HG03565 (cell line): Measurements from ENCODE around the gene FAAP100.

Source experiments
- ATAC-seq: cut with Tn5 transposase; IDR thresholded peaks from one replicate; pipeline ENCODE4 v1.9.1; 2021; ENCODE audit warnings: mild to moderate bottlenecking, moderate library complexity; ENCODE audit not compliant: unreplicated experiment

Gene FAAP100

DNA sequence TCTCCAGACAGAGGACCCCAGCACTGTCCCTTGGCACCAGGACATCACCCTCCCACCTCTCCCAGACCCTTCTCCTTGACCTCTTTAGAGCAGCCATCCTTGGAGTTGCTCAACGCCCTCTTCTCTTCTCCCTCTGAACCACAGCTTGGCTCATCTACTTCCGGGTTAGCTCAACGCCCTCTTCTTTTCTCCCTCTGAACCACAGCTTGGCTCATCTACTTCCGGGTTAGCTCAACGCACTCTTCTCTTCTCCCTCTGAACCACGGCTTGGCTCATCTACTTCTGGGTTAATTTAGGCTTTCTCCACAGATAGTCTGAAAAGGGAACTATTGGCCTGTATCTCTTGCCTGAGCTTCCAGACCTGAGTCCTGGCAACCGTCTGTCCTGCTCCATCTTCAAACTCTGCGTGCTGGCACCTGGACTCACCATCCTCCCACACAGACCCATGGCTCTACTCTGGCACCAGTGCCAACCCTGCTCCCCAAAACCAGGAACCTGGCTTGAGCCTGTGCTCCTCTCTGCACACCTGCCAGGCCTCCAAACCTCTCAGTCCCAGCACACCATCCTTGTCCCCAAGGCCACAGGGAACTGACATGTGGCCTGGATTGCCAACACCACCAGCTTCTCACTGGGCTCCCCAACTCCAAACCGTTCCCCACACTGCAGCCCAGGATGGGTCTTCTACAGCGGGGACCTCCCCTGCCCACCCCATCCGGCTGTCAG is 25.3 kb upstream of the FAAP100 start:
- ATAC-seq = no peak

DNA sequence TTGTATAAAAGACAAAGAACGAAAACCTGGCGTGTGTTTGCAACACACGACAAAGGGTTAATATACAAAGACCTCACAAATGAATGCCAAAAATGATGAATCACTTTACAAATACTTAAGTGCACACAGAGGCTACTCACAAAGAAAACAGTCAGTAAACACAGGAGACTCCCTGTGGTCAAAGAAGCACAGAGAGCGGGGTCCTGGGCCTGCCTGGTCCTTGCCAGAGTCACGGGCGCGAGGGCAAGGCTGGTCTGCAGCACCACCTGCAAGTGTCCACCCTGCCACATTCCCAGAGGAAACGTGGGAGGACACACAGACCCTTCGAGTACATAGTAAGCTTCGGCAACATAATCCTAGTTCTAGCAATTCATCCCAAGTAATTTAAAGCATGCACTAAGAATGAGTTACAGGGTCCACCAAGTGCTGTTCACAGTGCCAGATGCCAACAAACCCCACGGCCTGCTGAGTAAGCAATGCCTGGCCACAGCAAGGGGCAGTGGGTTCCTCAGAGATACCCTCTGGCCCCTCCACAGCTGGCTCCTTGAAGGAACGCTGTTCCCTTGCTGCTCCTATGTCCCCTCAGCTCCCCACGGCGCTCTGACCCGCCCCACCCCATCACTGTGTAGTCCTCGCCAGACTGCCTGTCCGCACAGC is 24.6 kb upstream of the FAAP100 start:
- ATAC-seq = no peak

DNA sequence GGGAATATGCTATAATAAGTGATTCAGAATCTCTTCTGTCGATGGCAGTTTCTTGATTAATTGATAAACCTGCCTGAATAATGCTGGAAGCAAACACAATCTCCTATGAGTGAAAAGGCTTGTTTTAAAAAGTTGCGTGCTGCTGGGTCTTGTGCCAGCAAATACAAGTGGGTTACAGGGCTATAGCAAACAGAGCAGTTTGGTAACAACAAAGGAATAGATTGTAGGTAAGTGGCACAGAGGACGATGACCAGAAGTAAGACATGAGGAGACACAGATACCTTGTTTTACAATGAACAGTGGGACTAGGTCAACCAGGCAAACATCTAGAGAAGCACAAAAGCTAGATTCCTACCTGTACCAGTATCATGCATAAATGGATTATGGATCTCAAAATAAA is 23.7 kb upstream of the FAAP100 start:
- ATAC-seq = no peak

DNA sequence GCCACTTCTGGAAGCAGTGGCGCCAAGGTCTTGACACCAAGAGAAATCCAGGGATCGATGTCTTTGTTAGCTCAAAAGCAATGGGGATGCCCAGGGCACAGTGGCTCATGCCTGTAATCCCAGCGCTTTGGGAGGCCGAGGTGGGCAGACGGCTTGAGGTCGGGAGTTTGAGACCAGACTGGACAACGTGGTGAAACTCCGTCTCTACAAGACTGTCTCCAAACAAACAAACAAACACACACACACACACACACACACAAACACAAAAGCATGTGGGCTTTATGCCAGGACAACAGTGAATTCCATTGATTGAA is 22.4 kb upstream of the FAAP100 start:
- no peak for ATAC-seq

DNA sequence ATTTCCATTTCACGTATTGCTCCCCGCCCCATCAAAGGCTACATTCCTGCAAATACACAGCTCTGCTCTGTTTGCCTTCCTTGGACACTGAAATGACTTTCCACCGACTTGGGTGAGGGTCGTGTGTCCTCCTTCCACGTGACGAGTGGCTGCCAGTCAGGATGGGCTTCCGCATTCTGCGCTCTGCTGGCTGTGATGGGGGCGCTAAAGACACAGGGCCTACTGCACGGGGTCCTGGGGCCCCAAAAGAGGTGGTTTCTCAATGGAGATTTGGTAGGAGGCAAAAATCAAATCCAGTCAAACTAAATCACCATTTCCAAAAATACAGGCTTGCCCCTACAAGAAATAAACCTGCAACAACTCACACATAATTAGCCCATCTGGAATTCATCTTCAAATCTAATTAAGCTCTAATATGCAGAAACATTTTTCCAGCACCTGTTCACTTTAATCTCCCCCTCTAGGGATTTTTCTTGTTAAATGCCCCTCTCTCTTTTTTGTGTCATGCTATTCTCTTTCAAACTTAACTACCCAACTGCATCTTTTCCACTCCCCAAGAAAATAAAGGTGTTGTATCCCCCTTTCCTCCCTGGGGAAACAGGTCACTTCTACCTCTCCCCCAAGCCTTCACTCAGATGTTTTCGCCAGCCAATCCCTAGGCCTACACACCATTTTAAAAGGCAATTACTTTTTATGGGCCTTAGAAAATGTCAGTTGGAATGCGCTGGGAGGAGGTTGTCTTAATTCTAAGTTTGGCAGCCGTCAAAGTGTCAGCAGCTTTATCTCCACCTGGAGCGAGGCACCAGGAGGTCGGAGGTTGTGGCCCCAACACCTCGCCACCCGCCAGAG is 21.9 kb upstream of the FAAP100 start:
- ATAC-seq = no peak

DNA sequence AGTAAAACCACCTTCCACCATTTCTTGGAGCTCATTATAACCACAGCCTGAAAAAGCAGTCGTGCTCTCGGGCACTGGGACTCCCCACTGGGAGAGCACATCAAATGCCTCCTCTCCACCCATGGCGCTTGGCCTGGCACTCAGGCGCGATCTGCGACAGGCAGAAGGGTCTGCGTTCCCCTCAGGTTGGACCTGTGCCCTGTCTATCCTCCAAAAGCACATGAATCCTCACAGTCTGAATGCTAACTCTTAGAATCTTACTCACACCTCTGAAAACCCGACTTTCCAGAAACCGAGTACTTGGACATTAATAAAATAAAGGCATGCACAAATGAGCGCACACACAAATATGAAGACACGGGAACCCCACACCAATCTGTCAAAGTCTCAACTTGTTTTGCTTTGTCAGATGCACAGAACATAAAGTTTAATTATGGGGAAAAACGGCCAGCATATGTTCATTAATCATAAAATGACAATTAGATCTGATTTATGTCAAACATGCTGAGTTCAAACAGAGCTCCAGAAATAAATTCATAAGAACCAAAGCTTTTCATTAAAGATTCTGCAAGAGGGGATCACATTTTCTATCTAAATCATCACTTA is 20.5 kb upstream of the FAAP100 start:
- no peak for ATAC-seq

DNA sequence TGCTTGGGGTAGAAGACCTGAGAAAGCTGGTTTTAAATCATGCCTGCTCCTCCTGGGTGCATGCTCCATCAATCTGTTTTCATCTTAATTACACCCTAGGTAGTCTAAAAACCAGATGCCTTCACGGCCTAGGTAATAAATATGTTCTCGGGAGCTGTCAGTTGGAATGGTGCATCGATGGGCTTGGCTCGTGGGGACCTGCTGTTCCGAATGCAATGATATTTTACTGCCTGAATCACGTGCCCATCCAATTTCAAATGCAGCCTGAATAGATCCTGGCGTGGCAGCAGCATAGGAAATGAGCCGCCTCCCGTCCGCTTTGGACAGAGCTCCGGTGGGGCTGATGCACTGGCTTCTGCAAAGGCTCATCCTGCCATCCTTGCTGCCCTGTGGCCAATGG is 18.8 kb upstream of the FAAP100 start:
- no peak for ATAC-seq

DNA sequence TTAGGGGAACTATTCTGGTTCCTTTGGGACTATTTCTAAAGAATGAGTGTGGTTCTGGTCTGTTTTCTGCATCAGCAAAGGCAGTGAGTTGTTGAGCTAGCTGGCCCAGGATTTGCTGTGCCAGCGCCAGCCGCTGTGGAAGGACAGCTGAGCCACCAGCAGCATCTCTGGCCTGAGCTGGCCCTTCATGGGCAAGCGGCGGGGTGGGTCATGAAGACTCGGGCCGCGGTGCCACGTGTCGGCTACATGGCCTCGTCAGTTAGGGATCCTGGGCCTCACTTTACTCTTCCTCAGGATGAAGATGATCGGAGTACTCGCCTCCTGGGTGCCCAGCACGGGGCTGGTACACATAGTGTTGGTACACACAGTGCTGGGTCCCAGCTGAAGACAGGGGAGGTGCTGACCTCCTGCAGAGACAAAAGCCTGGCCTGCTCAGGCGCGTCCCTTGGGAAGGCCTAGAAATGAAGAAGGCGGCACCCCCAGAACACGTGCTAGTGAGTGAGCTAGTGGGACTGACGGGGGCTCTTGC is 17.9 kb upstream of the FAAP100 start:
- ATAC-seq = no peak

DNA sequence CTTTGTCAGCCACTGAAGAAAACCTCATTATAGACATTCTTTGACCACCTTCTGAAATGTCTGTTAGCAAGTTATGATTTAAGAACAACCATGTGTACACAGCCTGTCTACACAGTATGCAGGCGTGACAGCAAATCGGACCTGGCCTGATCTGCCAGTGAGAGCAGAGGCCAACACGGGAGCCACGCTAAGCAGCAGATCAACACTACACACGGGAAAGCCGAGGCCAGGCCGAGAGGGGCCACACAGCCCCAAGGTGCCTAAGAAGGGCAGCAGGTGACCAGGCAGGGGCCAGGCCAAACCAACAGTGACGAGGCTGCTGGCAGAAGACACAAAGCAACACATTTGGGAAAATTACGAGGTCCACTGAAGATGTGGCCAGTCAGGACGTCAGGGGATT is 16.3 kb upstream of the FAAP100 start:
- ATAC-seq = no peak

DNA sequence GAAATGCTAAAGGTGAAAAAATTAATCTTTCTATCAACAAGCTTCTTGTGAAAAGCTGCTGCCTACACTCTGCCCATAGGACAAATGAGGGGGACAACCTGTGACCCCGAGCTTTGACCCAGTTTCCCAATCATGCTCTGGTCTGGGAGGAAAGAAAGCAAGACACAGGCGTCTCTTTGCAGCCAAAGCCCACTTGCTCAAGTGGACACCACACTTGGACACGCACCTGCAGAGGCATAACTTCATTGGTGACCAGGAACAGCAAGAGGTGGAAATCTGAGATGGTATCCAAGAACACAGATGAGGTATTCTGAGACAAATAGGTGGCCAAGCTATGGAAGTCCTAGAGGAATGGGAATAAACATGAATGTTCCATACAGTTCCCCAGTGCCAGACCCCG is 15.0 kb upstream of the FAAP100 start:
- no peak for ATAC-seq

DNA sequence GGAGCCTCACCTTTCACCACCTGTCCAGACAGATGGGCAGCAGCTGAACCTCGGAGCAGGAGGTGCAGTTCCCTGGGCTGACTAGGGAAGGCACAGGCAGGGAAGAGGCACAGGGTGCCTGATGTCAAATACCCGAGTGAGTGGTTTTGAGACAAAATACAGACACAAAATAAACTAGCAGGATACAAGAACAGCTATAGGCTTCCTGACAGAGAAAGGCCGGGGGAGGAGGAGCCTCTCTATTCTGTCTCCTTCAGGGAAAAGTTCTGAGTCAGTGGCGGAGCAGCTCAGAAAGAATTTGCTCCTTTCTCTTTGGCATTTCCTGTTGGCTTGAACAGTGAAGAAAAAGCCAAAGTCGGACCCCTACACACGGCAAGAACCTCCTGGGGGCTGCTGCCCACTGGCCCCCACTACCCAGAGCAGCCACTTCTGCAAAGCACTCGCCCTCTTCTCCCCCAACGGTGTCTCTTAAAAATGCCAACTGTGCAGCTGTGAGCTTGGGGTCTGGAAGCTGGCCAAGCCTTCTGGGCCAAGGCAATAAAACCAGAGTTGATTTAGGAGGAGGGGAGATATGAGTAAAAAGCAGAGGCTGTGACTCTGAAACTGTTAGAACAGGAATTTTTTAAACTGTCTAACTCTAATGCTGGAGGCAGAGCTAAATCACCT is 14.4 kb upstream of the FAAP100 start:
- ATAC-seq = no peak

DNA sequence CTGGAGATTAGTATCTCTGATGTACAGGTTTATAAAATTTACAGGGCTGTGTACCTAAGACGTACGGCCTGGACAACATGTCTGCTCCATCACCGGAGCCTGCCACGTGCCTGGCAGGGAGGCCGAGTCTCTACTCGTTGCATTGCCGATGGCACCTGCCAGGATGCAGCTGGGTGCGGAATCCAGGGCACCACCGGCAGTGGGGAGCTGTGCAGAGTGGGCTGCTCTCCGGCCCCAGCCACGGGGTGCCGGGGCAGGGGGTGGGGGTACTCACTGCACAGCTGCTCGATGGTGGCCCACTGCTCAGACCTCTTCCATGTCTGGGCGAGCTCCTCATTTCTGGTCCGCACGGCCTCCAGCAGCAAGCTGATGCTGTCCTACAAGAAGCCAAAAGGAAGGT is 13.1 kb upstream of the FAAP100 start:
- ATAC-seq = no peak

DNA sequence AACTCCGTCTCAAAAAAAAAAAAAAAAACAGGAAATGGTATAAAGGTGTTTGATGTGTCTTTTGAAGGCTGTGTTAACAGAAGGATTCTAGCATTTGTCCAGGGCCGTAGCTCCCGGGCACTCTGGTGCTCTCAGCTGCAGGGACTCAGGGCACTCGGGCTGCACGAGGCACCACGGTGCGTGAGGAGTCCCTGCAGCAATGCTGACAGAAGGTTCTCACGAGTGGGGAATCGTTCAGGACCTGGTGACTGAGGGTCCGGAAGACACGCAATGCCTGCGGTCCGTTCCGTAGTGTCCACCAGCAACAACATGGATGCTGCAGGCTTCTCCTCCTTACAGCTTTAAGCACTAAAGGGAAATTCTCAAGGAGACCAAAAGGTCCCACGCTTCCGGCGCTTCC is 12.6 kb upstream of the FAAP100 start:
- ATAC-seq = no peak

DNA sequence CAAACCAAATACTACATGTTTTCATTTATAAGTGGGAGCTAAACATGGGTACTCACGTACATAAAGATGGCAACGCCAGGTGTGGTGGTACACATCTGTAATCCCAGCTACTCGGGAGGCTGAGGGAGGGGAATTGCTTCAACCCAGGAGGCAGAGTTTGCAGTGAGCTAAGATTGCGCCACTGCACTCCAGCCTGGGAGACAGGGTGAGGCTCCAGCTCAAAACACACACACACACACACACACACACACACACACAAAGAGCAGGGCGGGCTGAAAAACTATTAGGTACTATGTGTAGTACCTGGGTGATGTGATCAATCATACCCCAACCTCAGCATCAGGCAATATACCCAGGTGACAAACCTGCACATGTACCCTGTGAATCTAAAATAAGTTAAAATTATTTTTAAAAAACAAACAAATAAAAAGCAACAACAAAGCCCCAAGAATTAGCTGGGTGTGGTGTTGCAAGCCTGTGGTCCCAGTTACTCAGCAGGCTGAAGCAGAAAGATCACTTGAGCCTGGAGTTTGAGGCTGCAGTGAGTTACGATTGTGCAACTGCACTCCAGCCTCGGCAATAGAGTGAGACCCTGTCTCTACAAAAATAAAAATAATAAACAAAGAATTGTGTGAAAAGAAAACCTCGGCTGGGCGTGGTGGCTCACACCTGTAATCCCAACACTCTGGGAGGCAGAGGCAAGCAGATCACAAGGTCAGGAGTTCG is 11.9 kb upstream of the FAAP100 start:
- ATAC-seq = no peak

DNA sequence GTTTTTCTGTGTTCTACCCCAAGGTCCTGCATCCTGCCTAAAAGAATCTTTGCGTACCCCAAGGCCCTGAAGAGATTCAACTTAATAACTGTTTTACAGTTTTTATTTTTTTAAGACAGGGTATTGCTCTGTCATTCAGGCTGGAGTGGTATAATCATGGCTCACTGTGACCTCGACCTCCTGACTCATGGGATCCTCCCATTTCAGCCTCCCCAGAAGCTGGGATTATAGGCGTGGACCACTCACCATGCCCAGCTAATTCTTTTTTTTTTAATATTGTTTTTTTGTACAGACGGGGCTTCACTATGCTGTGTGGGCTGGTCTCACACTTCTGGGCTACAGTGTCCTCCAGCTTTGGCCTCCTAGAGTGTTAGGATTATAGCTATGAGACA is 9.3 kb upstream of the FAAP100 start:
- no peak for ATAC-seq

DNA sequence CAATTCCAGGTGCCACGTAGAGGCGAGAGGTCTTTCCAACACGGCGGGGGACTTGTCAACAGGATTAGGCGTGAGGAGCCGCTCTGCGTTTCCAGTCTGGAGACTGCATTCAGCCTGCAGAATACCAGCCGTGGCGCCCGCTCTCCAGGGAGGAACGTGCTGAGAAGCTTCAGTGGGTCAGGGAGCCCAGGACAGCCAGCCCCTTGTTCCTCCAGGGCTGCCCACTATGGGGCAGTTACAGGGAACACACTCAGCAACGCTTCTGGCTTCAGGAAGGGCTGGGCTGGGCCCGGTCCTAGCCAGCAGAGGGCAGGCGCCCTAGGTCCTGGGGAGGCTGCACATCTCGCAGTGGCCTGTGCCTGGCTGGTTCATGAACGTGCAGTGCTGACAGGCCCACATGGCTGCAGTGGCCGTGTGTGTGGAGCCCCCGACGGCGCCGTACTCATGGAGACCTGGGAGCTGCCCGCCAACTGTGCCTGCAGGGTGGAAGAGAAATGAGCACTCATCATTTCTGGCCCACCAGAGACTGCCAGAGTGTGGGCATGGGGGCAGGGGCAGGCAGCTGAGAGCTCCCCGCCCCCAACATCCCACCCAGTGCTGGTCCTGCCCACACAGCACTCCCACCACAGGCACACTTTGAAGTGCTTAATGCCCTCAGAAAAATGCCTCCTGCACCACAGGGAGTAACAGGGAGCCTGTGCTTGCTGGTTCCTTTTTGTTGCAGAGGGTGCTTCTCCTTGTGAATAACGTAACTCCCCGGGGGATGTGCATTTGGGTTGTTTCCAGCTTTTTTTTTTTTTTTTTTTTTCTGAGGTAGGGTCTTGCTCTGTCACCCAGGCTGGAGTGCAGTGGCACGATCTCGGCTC is 7.0 kb upstream of the FAAP100 start:
- no peak for ATAC-seq

DNA sequence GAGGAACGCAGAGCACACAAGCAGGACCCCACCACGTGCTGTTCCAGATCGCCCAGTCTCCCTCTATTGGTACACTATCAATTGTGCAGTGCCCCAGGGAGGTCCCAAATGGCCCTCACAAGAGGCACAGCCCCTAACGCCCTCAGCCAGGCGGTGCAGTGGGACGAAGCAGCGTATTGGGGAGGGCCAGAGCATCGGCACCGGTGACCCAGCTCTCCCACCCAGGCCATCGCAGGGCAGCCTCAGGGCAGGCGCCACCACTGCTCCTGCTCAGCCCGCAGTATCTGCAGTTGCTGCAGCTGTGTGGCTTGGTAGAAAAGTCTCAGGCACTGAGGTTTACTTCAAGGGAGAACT is 5.9 kb upstream of the FAAP100 start:
- no peak for ATAC-seq

DNA sequence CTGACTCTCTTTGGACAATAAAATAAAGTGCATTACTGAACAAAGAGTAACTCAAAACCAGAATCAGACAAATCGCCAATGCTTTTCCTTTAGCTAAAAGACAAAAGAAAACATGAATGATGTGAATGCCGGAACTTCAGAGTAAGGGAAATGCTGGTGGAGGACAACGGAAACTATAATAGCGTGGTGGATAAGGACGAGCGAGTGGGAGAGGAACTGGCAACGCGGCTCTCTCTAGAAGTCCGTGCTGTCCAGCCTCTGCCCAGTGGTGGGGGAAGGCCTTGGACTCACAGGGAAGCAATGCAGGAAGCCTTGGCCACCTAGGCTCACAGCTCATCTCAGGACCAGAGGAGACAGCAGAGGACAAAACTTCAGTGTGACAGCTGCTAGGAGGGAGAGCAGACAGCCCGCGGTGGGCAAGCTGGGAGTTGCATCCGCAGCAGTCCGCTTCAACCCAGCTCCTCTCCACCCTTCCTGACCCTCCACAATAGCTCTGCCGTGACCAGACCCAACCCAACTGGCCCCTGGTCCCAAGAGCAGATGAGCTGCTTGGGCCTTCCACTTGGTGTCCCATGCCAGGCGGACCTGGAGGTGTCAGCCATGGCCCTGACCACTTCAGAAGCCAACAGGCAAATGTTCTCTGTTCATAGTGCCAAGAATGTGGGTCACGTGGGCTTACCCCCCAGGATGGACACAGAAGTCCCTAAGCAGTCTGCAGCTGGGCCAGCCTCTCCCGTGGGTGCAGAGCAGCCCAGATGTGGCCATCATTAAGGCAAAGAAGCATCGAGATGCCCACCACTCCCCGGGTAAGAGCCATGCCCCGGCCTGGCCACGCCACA is 5.3 kb upstream of the FAAP100 start:
- no peak for ATAC-seq

DNA sequence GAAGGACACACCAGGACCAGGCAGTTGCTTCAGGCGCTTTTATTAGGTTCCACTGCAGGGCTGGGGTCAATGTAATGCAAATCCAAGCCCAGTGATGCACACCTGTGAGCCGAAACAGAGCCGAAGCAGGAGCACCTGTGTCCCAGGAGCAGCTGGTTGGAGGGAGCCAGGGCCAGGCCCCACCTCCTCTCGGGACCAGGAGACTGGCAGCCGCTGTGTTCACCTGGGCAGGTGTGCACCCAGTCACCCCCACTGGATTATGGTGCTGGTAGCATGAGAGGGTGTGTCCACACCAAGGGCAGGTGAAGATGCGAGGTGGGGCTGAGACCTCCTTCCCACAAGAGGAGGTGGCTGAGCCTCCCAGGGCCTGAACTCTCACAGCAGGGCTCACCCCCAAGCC is 4.7 kb upstream of the FAAP100 start:
- no peak for ATAC-seq
